GM13977 (cell line): ENCODE measurements around the gene CFAP43.

Experiments used
- DNase-seq: peaks from one replicate; pipeline ENCODE4 v3.0.0; 2012; ENCODE audit warnings: low spot score
- CTCF ChIP-seq: IDR thresholded peaks from 2 replicates; pipeline ENCODE4 v1.5.1; 2012; ENCODE audit warnings: mild to moderate bottlenecking, control low read depth; ENCODE audit not compliant: insufficient read depth; ENCODE audit errors: extremely low read depth, missing control alignments
- in situ Hi-C: fragments of 300-500 bp; cut with MboI; formaldehyde crosslinking; loops from one replicate; pipeline ENCODE4 v1.12.0; 2022; ENCODE audit warnings: low sequenced_read_pairs, low pct_unique_long_range_greater_than_20kb, mixed read lengths, inconsistent platforms; ENCODE audit not compliant: unreplicated experiment

Gene CFAP43

GRCh38 chr10:104103956-104104355, 128.2 kb downstream of the CFAP43 start:
- in situ Hi-C loops: no loop called here
- no peak for DNase-seq
- TF ChIP-seq CTCF: no peak

- no peak for DNase-seq
- in situ Hi-C loops: no loop called here
- no peak for TF ChIP-seq CTCF
Measured at GRCh38 chr10:104101902-104102301, 130.3 kb downstream of the CFAP43 start.

GRCh38 chr10:104100795-104101194, 131.4 kb downstream of the CFAP43 start:
- in situ Hi-C loops: no loop called here
- no peak for DNase-seq
- no peak for TF ChIP-seq CTCF

GRCh38 chr10:104099941-104100340, 132.2 kb downstream of the CFAP43 start:
- DNase-seq: no peak
- in situ Hi-C loops: no loop called here
- TF ChIP-seq CTCF: no peak

- DNase-seq: no peak
- TF ChIP-seq CTCF: no peak
- in situ Hi-C loops: no loop called here
Measured at GRCh38 chr10:104099269-104099668, 132.9 kb downstream of the CFAP43 start.

GRCh38 chr10:104098358-104098925, 133.7 kb downstream of the CFAP43 start:
- no peak for TF ChIP-seq CTCF
- in situ Hi-C loops: no loop called here
- DNase-seq: no peak

- no peak for DNase-seq
- in situ Hi-C loops: no loop called here
Measured at GRCh38 chr10:104096692-104097091, 135.5 kb downstream of the CFAP43 start.

More at GRCh38 chr10:104096692-104097091, 135.5 kb downstream of the CFAP43 start:
- TF ChIP-seq CTCF: no peak
